ENCODE measurements around the gene LNX2.

DNA sequence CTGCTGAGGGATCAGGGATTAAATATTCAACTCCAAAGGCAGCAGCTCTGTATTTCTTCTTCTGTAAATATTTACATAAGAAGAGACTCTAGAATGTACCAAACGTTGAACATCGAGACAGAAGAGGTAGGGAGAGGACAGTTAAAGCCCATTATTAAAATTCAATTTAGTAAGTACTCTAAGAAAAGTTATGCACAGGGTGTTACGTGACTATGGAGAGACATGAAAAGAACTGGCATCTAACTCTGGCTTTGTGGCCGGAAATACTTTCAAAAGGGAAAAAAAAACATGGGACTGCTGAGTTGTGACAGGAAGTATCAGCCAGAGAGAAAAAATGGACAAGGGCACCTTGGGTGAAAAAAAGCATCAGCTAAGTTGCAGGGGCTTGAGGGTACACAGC lies 36.7 kb downstream of the LNX2 start:
- TF ChIP-seq, protein P1, sequence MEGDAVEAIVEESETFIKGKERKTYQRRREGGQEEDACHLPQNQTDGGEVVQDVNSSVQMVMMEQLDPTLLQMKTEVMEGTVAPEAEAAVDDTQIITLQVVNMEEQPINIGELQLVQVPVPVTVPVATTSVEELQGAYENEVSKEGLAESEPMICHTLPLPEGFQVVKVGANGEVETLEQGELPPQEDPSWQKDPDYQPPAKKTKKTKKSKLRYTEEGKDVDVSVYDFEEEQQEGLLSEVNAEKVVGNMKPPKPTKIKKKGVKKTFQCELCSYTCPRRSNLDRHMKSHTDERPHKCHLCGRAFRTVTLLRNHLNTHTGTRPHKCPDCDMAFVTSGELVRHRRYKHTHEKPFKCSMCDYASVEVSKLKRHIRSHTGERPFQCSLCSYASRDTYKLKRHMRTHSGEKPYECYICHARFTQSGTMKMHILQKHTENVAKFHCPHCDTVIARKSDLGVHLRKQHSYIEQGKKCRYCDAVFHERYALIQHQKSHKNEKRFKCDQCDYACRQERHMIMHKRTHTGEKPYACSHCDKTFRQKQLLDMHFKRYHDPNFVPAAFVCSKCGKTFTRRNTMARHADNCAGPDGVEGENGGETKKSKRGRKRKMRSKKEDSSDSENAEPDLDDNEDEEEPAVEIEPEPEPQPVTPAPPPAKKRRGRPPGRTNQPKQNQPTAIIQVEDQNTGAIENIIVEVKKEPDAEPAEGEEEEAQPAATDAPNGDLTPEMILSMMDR (IDR thresholded peaks at IDR 0.05) = no peak
- no peak for TF ChIP-seq POLR2AphosphoS5 (IDR thresholded peaks at IDR 0.05)
- TF ChIP-seq POLR2A (IDR thresholded peaks at IDR 0.05) = no peak

Data from breast epithelium (tissue), 3 donors.